ENCODE results near the gene RAI1.

Gene RAI1

GRCh38 chr17:17699491-17699890 lies 18.2 kb downstream of the RAI1 start:
- Histone ChIP-seq H3K4me1 (ENCODE audit: control insufficient read depth in 1 of 2, insufficient read depth in 2 of 2, low read length in 2 of 2) (peaks cover 36 to 46% of the 10 kb centered on the region in 2 donors), H3K9ac (ENCODE audit: low read depth in 1 of 2, low read length in 2 of 2) (no peak overlapping the region), H3K36me3 (ENCODE audit: control insufficient read depth in 1 of 2, insufficient read depth in 2 of 2, low read length in 2 of 2) (no peaks in the 10 kb centered on the region), H3K4me3 (ENCODE audit: low read depth in 1 of 2, low read length in 2 of 2) (no peak overlapping the region), H3K27me3 (ENCODE audit: control insufficient read depth in 1 of 2, insufficient read depth in 2 of 2, low read length in 2 of 2) (no peaks in the 10 kb centered on the region), H3K27ac (ENCODE audit: low read depth, low read length) (no peak overlapping the region), H3K9me3 (ENCODE audit: control insufficient read depth in 1 of 2, low read length in 2 of 2) (no peaks in the 10 kb centered on the region)

GRCh38 chr17:17700251-17700969 lies 19.2 kb downstream of the RAI1 start:
- H3K4me3 ChIP-seq (ENCODE audit: low read depth in 1 of 2, low read length in 2 of 2): peak overlapping the region; percentile 42 to 59

GRCh38 chr17:17701112-17701511 lies 19.9 kb downstream of the RAI1 start:
- Histone ChIP-seq H3K4me1 (ENCODE audit: control insufficient read depth in 1 of 2, insufficient read depth in 2 of 2, low read length in 2 of 2) (peaks cover 31 to 35% of the 10 kb centered on the region in 2 donors), H3K9me3 (ENCODE audit: control insufficient read depth in 1 of 2, low read length in 2 of 2) (no peaks in the 10 kb centered on the region), H3K4me3 (ENCODE audit: low read depth in 1 of 2, low read length in 2 of 2) (peak overlapping the region; percentile 42 to 59), H3K36me3 (ENCODE audit: control insufficient read depth in 1 of 2, insufficient read depth in 2 of 2, low read length in 2 of 2) (no peaks in the 10 kb centered on the region), H3K9ac (ENCODE audit: low read depth in 1 of 2, low read length in 2 of 2) (no peak overlapping the region), H3K27me3 (ENCODE audit: control insufficient read depth in 1 of 2, insufficient read depth in 2 of 2, low read length in 2 of 2) (no peaks in the 10 kb centered on the region), H3K27ac (ENCODE audit: low read depth, low read length) (no peak overlapping the region)

More at GRCh38 chr17:17700251-17700969, 19.2 kb downstream of the RAI1 start:
- no peaks in the 10 kb centered on the region for H3K27me3 ChIP-seq (ENCODE audit: control insufficient read depth in 1 of 2, insufficient read depth in 2 of 2, low read length in 2 of 2)
- H3K36me3 ChIP-seq (ENCODE audit: control insufficient read depth in 1 of 2, insufficient read depth in 2 of 2, low read length in 2 of 2): no peaks in the 10 kb centered on the region
- H3K4me1 ChIP-seq (ENCODE audit: control insufficient read depth in 1 of 2, insufficient read depth in 2 of 2, low read length in 2 of 2): peaks cover 33 to 40% of the 10 kb centered on the region in 2 donors
- peak overlapping the region; percentile 32 to 50 for H3K9ac ChIP-seq (ENCODE audit: low read depth in 1 of 2, low read length in 2 of 2)
- no peak overlapping the region for H3K27ac ChIP-seq (ENCODE audit: low read depth, low read length)
- no peaks in the 10 kb centered on the region for H3K9me3 ChIP-seq (ENCODE audit: control insufficient read depth in 1 of 2, low read length in 2 of 2)

GRCh38 chr17:17701658-17702057 lies 20.4 kb downstream of the RAI1 start:
- H3K27me3 ChIP-seq (ENCODE audit: control insufficient read depth in 1 of 2, insufficient read depth in 2 of 2, low read length in 2 of 2): no peaks in the 10 kb centered on the region
- no peak overlapping the region for H3K4me3 ChIP-seq (ENCODE audit: low read depth in 1 of 2, low read length in 2 of 2)
- no peaks in the 10 kb centered on the region for H3K9me3 ChIP-seq (ENCODE audit: control insufficient read depth in 1 of 2, low read length in 2 of 2)
- H3K36me3 ChIP-seq (ENCODE audit: control insufficient read depth in 1 of 2, insufficient read depth in 2 of 2, low read length in 2 of 2): no peaks in the 10 kb centered on the region
- no peak overlapping the region for H3K27ac ChIP-seq (ENCODE audit: low read depth, low read length)
- H3K9ac ChIP-seq (ENCODE audit: low read depth in 1 of 2, low read length in 2 of 2): no peak overlapping the region
- peaks cover 29 to 37% of the 10 kb centered on the region in 2 donors for H3K4me1 ChIP-seq (ENCODE audit: control insufficient read depth in 1 of 2, insufficient read depth in 2 of 2, low read length in 2 of 2)

GRCh38 chr17:17702449-17703139 lies 21.3 kb downstream of the RAI1 start:
- no peak overlapping the region for H3K9ac ChIP-seq (ENCODE audit: low read depth in 1 of 2, low read length in 2 of 2)

GRCh38 chr17:17703140-17703919 lies 22.1 kb downstream of the RAI1 start:
- H3K4me3 ChIP-seq (ENCODE audit: low read depth in 1 of 2, low read length in 2 of 2): no peak overlapping the region
- H3K9ac ChIP-seq (ENCODE audit: low read depth in 1 of 2, low read length in 2 of 2): no peak overlapping the region
- no peaks in the 10 kb centered on the region for H3K36me3 ChIP-seq (ENCODE audit: control insufficient read depth in 1 of 2, insufficient read depth in 2 of 2, low read length in 2 of 2)
- no peaks in the 10 kb centered on the region for H3K9me3 ChIP-seq (ENCODE audit: control insufficient read depth in 1 of 2, low read length in 2 of 2)
- H3K27me3 ChIP-seq (ENCODE audit: control insufficient read depth in 1 of 2, insufficient read depth in 2 of 2, low read length in 2 of 2): no peaks in the 10 kb centered on the region
- peaks cover 19 to 28% of the 10 kb centered on the region in 2 donors for H3K4me1 ChIP-seq (ENCODE audit: control insufficient read depth in 1 of 2, insufficient read depth in 2 of 2, low read length in 2 of 2)
- H3K27ac ChIP-seq (ENCODE audit: low read depth, low read length): no peak overlapping the region

More at GRCh38 chr17:17702449-17703139, 21.3 kb downstream of the RAI1 start:
- peaks cover 21 to 31% of the 10 kb centered on the region in 2 donors for H3K4me1 ChIP-seq (ENCODE audit: control insufficient read depth in 1 of 2, insufficient read depth in 2 of 2, low read length in 2 of 2)
- H3K27ac ChIP-seq (ENCODE audit: low read depth, low read length): no peak overlapping the region
- H3K4me3 ChIP-seq (ENCODE audit: low read depth in 1 of 2, low read length in 2 of 2): no peak overlapping the region
- H3K27me3 ChIP-seq (ENCODE audit: control insufficient read depth in 1 of 2, insufficient read depth in 2 of 2, low read length in 2 of 2): no peaks in the 10 kb centered on the region
- H3K36me3 ChIP-seq (ENCODE audit: control insufficient read depth in 1 of 2, insufficient read depth in 2 of 2, low read length in 2 of 2): no peaks in the 10 kb centered on the region
- no peaks in the 10 kb centered on the region for H3K9me3 ChIP-seq (ENCODE audit: control insufficient read depth in 1 of 2, low read length in 2 of 2)

- Histone ChIP-seq H3K4me3 (ENCODE audit: low read depth in 1 of 2, low read length in 2 of 2) (no peak overlapping the region), H3K9ac (ENCODE audit: low read depth in 1 of 2, low read length in 2 of 2) (no peak overlapping the region), H3K36me3 (ENCODE audit: control insufficient read depth in 1 of 2, insufficient read depth in 2 of 2, low read length in 2 of 2) (no peaks in the 10 kb centered on the region), H3K27me3 (ENCODE audit: control insufficient read depth in 1 of 2, insufficient read depth in 2 of 2, low read length in 2 of 2) (no peaks in the 10 kb centered on the region), H3K9me3 (ENCODE audit: control insufficient read depth in 1 of 2, low read length in 2 of 2) (no peaks in the 10 kb centered on the region), H3K4me1 (ENCODE audit: control insufficient read depth in 1 of 2, insufficient read depth in 2 of 2, low read length in 2 of 2) (peaks cover 19 to 20% of the 10 kb centered on the region in 2 donors), H3K27ac (ENCODE audit: low read depth, low read length) (no peak overlapping the region)
Observed at GRCh38 chr17:17704931-17705330, 23.7 kb downstream of the RAI1 start.

GRCh38 chr17:17706140-17707060 lies 25.1 kb downstream of the RAI1 start:
- Histone ChIP-seq H3K9ac (ENCODE audit: low read depth in 1 of 2, low read length in 2 of 2) (no peak overlapping the region), H3K9me3 (ENCODE audit: control insufficient read depth in 1 of 2, low read length in 2 of 2) (no peaks in the 10 kb centered on the region), H3K4me3 (ENCODE audit: low read depth in 1 of 2, low read length in 2 of 2) (no peak overlapping the region), H3K4me1 (ENCODE audit: control insufficient read depth in 1 of 2, insufficient read depth in 2 of 2, low read length in 2 of 2) (peaks cover 22 to 23% of the 10 kb centered on the region in 2 donors), H3K27me3 (ENCODE audit: control insufficient read depth in 1 of 2, insufficient read depth in 2 of 2, low read length in 2 of 2) (no peaks in the 10 kb centered on the region), H3K27ac (ENCODE audit: low read depth, low read length) (no peak overlapping the region), H3K36me3 (ENCODE audit: control insufficient read depth in 1 of 2, insufficient read depth in 2 of 2, low read length in 2 of 2) (no peaks in the 10 kb centered on the region)

- no peak overlapping the region for H3K4me3 ChIP-seq (ENCODE audit: low read depth in 1 of 2, low read length in 2 of 2)
- no peak overlapping the region for H3K27ac ChIP-seq (ENCODE audit: low read depth, low read length)
- H3K36me3 ChIP-seq (ENCODE audit: control insufficient read depth in 1 of 2, insufficient read depth in 2 of 2, low read length in 2 of 2): no peaks in the 10 kb centered on the region
- no peak overlapping the region for H3K9ac ChIP-seq (ENCODE audit: low read depth in 1 of 2, low read length in 2 of 2)
- no peaks in the 10 kb centered on the region for H3K27me3 ChIP-seq (ENCODE audit: control insufficient read depth in 1 of 2, insufficient read depth in 2 of 2, low read length in 2 of 2)
- no peaks in the 10 kb centered on the region for H3K9me3 ChIP-seq (ENCODE audit: control insufficient read depth in 1 of 2, low read length in 2 of 2)
- H3K4me1 ChIP-seq (ENCODE audit: control insufficient read depth in 1 of 2, insufficient read depth in 2 of 2, low read length in 2 of 2): peaks cover 29 to 33% of the 10 kb centered on the region in 2 donors
Observed at GRCh38 chr17:17708295-17708694, 27.0 kb downstream of the RAI1 start.

Measured in duodenal mucosa (tissue), 2 donors.